ENCODE data around the gene FBXL20. TPM values are rescaled to one million over a fixed set of nuclear protein-coding genes. Genes with fewer than 3 reads are reported as not detected.
A peak's percentile ranks its signal among the peaks of the same experiment; 100 is the strongest.

FBXL20 gene
- total RNA-seq, 1 donor from 2014 or later = 14.2 TPM

- intact Hi-C loops (cut with micrococcal nuclease) = no loop called here
- peaks cover 9% of the 10 kb centered on the region for H3K4me1 ChIP-seq
- DNase-seq = no peak
- H3K36me3 ChIP-seq = no peaks in the 10 kb centered on the region
- no peaks in the 10 kb centered on the region for H3K9me3 ChIP-seq (replicated peaks)
- no peak overlapping the region for H3K4me3 ChIP-seq
- TF ChIP-seq CTCF (IDR thresholded peaks at IDR 0.05; ENCODE audit: borderline replicate concordance) = no peak
- H3K27ac ChIP-seq (replicated peaks) = no peak overlapping the region
- peaks cover 68% of the 10 kb centered on the region for H3K27me3 ChIP-seq (ENCODE audit: low read depth)
Observed at GRCh38 chr17:39237586-39237985, 163.8 kb downstream of the FBXL20 start.

GRCh38 chr17:39236981-39237441, 164.4 kb downstream of the FBXL20 start:
- no peak for DNase-seq
- Histone ChIP-seq H3K36me3 (no peaks in the 10 kb centered on the region), H3K4me3 (no peak overlapping the region), H3K9me3 (replicated peaks) (no peaks in the 10 kb centered on the region), H3K4me1 (peaks cover 12% of the 10 kb centered on the region), H3K27me3 (ENCODE audit: low read depth) (peaks cover 74% of the 10 kb centered on the region), H3K27ac (replicated peaks) (no peak overlapping the region)
- intact Hi-C loops (cut with micrococcal nuclease) = no loop called here
- no peak for TF ChIP-seq CTCF (IDR thresholded peaks at IDR 0.05; ENCODE audit: borderline replicate concordance)

GRCh38 chr17:39236450-39236927, 164.9 kb downstream of the FBXL20 start:
- Histone ChIP-seq H3K4me1 (peaks cover 17% of the 10 kb centered on the region), H3K4me3 (no peak overlapping the region), H3K36me3 (no peaks in the 10 kb centered on the region), H3K9me3 (replicated peaks) (no peaks in the 10 kb centered on the region), H3K27ac (replicated peaks) (no peak overlapping the region), H3K27me3 (ENCODE audit: low read depth) (peaks cover 79% of the 10 kb centered on the region)
- intact Hi-C loops (cut with micrococcal nuclease) = no loop called here
- no peak for DNase-seq
- TF ChIP-seq CTCF (IDR thresholded peaks at IDR 0.05; ENCODE audit: borderline replicate concordance) = no peak

- H3K4me3 ChIP-seq = no peak overlapping the region
- H3K4me1 ChIP-seq = peaks cover 18% of the 10 kb centered on the region
- H3K27ac ChIP-seq (replicated peaks) = no peak overlapping the region
- TF ChIP-seq CTCF (IDR thresholded peaks at IDR 0.05; ENCODE audit: borderline replicate concordance) = peak; percentile 54
- no peaks in the 10 kb centered on the region for H3K36me3 ChIP-seq
- no peak for DNase-seq
- H3K27me3 ChIP-seq (ENCODE audit: low read depth) = peaks cover 81% of the 10 kb centered on the region
- no peaks in the 10 kb centered on the region for H3K9me3 ChIP-seq (replicated peaks)
- intact Hi-C loops (cut with micrococcal nuclease) = no loop called here
Observed at GRCh38 chr17:39235555-39236449, 165.6 kb downstream of the FBXL20 start.

- TF ChIP-seq CTCF (IDR thresholded peaks at IDR 0.05; ENCODE audit: borderline replicate concordance) = peak; percentile 86
- DNase-seq = peak; percentile 40
- intact Hi-C loops (cut with micrococcal nuclease) = no loop called here
- peaks cover 9% of the 10 kb centered on the region for H3K4me1 ChIP-seq
- H3K27me3 ChIP-seq (ENCODE audit: low read depth) = peaks cover 87% of the 10 kb centered on the region
- H3K27ac ChIP-seq (replicated peaks) = no peak overlapping the region
- peak overlapping the region; percentile 33 for H3K4me3 ChIP-seq
- H3K9me3 ChIP-seq (replicated peaks) = no peaks in the 10 kb centered on the region
- no peaks in the 10 kb centered on the region for H3K36me3 ChIP-seq
Observed at GRCh38 chr17:39231591-39232551, 169.6 kb downstream of the FBXL20 start.

All from left ventricle myocardium inferior (tissue), 1 donor.